Measurements from ENCODE around the gene PHETA1.
"Not testable (repeated sequence)": the region's sequence is repeated elsewhere in the genome, so short reads cannot be mapped to it uniquely, and the experiment has no call there.

PHETA1 gene

DNA sequence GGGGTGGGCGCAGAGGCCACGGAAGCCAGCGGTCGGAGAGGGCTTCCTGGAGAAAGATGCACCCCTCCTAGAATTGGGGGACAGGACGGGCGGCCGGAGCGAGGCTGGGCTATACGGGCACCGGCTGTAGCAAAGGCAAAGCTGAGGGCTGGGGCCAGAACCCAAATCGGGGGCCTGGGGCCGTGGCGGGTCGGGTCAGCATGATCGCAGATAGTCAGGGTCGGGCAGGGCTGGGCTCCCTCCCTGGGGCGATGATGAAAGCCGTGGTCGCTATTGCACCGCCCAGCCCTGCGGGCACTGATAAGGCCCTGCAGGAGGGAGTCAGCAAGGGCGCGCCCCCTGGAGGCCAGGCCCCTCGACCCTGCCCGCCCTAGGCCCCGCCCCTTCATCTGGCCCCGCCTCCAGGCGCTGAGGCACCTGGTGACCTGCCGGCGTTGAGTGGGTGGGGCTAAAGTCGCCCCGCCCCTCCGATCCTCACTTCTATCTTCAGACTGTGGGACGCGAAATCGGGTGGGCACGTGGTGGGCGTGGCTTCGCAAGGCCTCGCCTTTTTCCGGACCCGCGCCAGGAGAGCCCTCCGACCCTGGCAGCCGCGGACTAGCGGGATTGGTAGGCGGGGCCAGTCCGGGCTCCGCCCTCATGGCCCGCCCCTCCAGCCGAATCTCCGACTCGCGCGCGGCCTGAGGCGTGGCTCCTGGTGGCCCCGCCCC lies 36.4 kb upstream of the PHETA1 start:
- peak; percentile 100 for DNase-seq
- ATAC-seq = peak; percentile 76

DNA sequence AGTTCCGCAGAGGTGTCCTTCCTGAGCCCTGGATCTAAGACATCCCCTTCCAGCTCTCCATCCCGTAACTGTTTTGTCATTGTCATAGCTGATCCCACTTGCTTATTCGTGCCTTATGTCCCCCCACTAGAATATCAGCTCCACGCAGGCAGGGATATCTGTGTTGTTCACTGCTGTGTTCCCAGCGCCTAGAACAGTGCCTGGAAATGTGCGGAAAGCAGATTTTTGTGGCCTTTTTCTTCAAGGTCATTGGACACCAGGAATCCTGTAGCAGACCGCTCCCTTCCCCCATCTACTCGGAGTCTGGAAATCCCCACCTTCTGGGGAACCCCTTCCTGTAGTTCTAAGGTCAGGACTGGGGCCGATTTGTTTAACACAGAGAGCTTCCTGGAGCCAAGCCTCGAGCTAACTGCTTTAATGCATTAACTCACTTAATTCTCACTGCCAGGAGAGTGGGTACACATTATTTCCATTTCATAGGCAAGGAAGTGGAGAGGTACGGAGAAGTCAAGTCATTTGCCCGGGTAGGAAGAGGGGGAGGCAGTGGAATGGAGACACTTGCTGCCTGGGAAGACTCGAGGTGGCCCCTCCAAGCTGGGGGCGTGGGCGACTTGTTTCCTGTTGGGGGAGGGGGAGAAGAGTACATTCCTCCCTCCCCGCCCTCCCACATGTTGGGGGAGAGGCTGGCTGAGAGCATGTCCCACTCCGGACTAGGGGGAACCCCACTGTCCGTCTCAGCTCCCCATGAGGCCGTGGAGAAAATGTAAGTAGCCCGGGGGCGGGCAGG lies 35.7 kb upstream of the PHETA1 start:
- DNase-seq (peak; percentile 91), ATAC-seq (peak; percentile 36)

DNA sequence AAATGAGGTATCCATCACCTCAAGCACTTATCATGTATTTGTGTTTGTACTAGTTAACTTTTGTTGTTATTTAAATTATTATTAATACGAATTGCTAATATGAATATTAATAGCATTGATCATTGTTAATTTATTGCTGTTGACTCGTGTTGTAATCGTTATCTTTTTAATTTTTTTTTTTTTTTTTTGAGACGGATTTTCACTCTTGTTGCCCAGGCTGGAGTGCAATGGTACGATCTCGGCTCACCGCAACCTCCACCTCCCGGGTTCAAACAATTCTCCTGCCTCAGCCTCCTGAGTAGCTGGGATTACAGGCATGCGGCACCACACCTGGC lies 33.6 kb upstream of the PHETA1 start:
- ATAC-seq = not testable (repeated sequence)

DNA sequence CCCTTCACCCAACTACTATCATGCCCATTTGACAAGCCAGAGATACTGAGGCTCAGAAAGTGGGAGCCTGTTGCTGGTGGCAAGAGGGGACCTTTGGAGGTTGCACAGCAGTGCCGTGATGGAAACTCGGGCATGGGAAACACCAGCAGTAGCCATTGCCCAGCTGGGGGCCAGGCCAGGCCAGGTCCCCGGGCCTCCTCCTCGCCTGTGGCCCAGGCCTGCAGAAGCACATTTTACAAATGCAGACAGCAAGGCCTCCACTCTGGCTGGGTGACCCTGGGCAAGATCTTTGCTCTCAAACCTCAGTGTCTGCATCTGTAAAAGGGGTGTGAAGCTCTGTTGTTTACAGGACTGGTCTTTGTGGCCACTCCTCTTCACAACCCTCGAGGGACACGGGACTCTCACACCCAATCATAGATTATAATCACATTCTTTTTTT lies 32.3 kb upstream of the PHETA1 start:
- no peak for ATAC-seq
- no peak for DNase-seq

More for the DNA sequence above, 33.6 kb upstream of the PHETA1 start:
- DNase-seq = not testable (repeated sequence)

DNA sequence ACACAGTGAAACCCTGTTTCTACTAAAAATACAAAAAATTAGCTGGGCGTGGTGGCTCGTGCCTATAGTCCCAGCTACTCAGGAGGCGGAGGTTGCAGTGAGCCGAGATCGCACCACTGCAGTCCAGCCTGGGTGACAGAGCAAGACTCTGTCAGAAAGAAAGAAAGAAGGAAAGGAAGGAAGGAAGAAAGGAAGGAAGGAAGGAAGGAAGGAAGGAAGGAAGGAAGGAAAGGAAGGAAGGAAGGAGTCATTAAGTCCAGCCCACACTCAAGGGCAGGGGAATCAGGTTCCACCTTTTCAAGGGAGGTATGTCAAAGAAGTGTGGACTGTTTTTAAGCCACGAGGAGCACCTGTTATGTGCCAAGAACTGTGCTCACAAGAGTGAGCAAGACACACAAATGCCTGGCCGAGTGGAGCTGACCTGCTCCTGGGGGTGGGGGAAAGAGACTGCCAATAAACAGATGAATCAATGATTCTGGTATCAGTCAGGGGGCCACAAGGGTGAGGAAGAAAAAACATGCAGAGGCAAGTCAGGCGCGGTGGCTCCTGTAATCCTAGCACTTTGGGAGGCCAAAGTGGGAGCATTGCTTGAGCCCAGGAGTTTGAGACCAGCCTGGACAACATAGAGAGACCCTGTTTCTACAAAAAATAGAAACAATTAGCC lies 31.0 kb upstream of the PHETA1 start:
- not testable (repeated sequence) for DNase-seq, ATAC-seq

DNA sequence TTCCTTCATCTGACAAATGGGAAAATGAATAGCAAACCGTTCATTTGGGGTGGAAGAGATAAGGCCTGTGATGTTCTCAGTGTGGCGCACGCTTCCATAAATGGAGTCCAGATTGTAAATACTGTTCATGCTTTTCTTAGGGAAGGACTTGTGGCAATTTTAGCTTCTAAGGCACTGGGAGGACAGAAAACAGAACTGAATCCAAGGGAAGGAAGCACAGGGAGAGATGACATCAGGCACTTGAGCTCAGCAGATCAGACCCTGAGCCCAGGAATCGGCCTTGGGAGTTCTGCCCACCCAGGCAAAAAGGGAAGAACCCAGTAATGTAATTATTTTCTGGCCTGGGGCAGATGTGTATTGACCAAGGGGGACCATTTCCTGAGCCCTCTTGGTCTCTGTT lies 29.6 kb upstream of the PHETA1 start:
- ATAC-seq = no peak
- DNase-seq = no peak

DNA sequence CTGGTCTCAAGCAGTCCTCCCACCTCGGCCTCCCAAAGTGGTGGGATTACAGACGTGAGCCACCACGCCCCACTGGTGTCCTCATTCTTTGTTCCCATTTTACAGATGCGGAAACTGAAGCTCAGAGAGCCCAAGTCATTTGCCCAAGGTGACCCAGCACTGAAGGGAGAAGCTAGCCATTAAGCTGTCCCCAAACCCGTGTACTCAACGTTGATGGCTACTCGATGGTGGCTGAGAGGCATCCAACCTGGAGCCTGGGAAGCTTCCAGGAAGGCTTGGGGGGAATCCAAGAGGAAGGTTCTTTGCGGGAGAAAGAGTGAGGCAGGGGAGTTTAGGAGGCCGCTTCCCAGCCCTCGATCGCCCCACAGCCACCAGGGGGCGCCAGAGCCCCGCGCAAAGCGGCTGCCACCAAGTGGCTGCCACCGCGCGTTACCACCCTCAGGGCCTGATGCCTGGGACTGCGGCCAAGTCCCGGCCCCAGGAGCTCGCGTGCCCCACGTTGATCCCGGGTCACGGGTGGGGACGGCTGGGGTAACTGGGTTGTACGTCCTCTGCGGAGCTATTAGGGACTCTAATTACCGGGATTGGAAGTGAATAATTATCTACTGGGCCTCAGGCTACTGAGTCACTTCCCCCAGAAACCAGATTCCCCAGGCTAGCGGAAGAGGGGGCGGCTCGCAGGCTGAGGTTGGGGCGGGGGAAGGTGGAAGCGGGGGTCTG lies 28.0 kb upstream of the PHETA1 start:
- peak; percentile 84 for ATAC-seq
- peak; percentile 94 for DNase-seq

DNA sequence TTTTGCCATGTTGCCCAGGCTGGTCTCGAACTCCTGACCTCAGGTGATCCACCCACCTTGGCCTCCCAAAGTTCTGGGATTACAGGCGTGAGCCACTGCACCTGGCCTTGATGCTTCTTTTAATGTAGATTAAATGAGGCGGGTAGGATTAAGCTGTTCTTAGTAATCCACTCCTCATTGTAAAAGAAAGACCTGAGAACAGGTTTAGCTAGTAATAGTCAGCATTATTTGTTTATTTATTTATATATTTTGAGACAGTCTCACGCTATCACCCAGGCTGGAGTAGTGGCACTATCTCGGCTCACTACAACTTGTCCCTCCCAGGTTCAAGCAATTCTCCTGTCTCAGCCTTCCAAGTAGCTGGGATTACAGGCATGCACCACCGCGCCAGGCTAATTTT lies 27.4 kb upstream of the PHETA1 start:
- not testable (repeated sequence) for ATAC-seq, DNase-seq

DNA sequence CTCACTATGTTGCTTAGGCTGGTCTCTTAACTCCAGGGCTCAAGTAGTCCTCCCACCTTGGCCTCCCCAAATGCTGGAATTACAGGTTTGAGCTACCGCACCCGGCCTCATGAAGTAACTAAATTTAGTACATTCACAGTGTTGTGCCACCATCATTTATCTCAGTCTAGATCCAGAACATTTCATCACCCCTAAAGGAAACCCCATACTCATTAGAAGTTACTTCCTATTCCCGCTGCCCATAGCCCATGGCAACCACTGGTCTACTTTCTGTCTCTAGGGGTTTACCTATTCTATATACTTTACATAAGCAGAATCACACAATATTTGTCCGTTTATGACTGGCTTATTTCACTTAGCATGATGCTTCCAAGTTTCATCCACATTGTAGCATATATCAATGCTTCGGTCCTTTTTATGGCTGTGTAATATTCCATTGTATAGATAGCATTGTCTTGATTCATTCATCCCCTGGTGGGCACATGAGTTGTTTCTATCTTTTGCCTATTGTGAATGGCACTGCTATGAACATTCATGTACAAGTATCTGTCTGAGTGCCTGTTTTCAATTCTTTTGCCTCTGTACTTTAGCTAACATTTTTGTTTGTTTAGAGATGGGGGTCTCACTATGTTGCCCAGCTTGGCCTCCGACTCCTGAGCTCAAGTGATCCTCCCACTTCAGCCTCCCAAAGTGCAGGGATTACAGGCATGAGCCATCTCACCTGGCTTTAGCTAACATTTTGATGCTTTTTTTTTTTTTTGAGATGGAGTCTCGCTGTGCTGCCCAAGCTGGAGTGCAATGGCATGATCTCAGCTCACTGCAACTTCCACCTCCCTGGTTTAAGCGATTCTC lies 26.7 kb upstream of the PHETA1 start:
- DNase-seq (no peak), ATAC-seq (no peak)

DNA sequence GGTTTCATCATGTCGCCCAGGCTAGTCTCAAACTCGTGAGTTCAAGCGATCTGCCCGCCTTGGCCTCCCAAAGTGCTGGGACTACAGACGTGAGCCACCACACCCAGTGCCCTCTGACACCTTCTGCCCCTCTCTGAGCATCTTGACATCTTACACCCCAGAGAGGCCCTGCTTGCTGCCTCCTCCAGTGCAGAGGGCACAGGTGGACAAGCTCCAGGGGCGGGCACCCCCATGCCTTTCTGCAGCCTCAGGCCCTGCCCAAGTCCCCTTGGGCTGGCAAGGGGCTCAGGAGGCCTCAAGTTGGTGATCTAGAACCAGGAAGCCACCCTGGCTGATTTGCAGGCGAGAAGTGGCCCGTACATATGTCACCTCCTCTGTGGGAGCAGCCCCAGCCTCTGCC lies 25.6 kb upstream of the PHETA1 start:
- ATAC-seq (no peak), DNase-seq (no peak)

DNA sequence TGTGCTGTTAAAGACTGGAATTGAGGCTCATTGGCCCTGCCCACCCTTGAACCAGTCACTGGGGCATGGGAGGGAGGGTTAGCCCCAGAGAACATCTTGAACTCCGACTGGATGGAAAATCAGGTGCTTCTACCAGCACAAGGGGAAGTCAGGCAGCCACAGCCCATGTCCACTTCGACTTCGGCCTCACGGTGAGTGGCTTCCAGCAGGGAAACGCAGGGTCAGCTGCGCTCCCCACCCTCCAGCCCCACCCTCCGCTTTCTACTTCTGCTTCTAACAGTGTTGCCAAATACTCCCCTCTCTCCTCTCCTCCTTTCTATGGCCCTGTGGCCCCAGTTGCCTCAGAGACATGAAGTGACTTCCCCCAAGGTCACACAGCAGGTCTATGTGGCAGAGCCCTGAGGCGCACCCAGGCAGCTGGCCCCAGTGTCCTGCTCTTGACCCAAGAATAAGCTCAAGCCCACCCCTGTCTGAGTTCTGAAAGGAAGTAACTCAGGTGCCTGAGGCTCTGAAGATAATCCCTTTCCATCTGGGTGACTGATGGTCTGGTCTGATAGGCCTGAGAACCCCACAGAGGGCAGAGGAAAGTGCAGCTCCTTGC lies 24.9 kb upstream of the PHETA1 start:
- DNase-seq = no peak
- no peak for ATAC-seq

DNA sequence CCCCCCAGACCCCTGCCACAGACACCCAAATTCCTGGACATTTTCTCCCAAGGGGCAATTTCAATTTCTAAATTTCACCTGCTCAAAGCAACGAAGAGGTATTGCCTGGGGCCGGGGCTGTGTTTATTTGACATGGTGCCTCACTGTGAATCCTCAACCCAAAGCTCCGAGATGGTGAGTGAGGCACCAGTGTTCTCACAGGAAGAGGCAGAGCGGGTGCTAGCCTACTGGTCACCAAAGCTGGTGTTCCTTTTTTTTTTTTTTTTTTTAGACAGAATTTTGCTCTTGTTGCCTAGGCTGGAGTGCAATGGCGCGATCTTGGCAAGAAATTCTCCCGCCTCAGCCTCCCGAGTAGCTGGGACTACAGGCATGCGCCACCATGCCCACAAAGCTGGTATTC lies 22.0 kb upstream of the PHETA1 start:
- DNase-seq (no peak), ATAC-seq (no peak)

DNA sequence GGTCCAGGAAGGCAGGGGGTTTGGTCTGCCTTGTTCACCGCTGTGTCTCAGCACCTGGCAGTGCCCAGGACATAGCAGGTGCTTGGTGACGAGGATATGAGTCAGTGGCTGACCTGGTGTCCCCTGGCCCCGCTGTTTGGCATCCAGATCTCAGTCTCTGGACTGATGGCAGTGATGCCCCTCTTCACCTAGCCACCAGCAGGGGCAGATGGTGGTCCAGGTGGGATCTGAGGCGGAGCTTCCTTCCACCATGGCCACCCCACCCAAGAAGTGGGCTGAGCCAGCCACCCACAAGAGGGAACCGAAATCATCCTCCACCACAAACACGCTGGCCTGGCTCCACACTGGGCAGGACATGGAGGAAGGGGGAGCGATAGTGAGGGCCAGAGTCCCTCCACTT lies 20.7 kb upstream of the PHETA1 start:
- no peak for ATAC-seq
- DNase-seq = no peak

DNA sequence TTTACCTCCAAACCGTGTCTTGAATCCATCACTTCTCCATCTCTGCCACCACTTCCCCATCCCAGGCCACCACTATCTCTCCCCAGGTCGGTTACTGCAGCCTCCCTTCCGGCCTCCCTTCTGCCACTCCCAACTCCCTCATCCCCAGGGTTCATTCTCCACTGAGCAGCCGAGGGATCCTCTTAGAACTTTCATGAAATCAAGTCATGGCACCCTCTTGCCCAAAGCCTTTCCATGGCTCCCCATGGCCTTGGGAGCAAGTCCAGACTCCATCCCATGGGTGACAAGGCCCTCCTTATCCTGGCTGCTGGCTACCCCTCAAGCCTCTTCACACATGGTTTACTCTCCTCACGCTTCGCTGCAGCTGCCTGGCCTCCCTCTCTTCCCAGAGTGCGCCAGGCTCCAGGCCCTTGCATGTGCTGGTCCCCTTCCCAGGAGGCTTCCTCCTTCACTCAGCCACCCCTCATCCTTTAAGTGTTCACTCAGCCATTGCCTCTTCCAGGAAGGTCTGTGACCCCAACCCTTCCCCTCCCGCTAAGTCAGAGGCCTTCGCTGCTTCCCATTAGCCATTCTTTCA lies 18.9 kb upstream of the PHETA1 start:
- ATAC-seq (no peak), DNase-seq (no peak)

DNA sequence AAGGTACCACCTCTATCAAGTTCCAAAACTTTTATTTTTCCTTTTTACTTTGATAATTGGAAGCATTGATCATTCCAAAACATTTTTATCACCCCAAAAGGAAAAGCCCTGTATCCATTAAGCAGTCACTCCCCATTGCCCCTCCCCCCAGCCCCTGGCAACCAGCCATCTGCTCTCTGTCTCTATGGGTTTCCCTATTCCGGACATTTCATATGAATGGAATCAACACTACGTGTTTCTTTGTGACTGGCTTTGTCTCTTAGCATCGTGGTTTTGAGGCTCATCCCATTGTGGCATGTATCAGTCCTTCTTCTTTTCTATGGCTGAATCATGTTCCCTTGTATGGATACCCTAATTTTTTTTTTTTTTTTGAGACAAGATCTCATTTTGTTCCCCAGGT lies 18.0 kb upstream of the PHETA1 start:
- DNase-seq = no peak

DNA sequence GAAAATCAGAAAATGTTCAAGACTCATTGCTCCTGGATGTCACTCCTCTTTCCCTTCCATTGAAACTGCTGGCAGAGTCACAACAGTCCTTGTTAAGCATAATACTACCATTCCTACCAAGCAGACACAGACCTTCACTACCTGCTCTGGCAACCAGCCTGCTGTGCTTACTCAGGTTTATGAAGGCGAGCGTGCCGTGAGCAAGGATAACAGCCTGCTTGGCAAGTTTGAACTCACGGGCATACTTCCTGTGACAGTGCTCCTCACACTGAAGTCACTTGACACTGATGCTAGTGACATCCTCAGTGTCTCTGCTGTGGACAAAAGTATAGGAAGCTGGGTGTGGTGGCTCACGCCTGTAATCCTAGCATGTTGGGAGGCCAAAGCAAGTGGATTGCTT lies 15.7 kb upstream of the PHETA1 start:
- ATAC-seq (no peak), DNase-seq (no peak)

More for the DNA sequence above, 18.0 kb upstream of the PHETA1 start:
- ATAC-seq = no peak

DNA sequence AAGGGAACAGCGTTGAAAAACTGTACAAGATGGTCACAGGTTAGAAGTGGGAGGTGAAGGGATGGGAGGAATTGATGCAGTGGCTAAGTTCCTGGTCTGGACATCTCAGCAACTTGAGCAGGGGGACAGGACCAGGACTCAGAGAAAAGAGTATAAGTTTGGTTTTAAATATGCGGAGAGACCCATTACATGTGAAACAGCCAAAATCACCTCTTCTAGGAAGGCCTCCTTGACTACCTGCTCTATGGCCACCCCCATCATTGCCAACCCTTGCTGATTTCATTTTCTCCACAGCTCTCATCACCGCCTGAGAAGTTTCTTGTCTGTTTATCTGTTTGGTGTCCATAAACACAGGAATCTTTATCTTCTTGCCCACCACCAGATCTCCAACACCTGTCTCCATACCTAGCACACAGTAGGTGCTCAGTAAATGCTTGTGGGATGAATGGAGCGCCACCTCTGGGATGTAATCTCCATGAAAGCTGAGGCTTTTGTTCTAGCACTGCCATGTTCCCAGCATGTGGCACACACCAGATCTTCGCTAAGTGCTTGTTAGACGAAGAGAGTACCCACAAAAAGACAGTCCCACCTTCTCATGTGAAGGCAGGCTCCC lies 11.2 kb upstream of the PHETA1 start:
- ATAC-seq = no peak
- DNase-seq = no peak

DNA sequence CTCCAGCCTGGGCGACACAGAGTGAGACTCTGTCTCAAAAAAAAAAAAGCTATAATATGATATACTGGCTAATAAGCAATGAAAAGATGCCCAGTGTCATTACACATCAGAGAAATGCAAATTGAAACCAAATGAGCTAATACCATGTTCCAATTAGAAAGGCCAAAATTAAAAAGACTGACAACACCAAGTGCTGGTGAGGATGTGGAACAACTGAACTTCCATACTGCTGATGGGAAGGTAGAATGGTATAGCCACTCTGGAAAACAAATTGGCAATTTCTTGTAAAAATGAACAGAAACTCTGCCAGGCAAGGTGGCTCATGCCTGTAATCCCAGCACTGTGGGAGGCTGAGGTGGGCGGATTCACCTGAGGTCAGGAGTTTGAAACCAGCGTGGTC lies 8.5 kb upstream of the PHETA1 start:
- DNase-seq (no peak), ATAC-seq (no peak)

DNA sequence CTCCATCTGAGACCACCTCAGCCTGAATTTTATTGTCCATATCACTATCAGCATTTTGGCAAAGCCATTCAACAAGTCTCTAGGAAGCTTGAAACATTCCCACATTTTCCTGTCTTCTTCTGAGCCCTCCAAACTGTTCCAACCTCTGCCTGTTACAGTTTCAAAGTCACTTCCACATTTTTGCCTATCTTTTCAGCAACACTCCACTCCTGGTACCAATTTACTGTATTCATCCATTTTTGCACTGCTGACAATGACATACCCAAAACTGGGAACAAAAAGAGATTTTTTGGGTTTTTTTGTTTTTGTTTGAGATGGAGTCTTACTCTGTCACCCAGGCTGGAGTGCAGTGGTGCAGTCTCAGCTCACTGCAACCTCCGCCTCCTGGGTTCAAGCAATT lies 4.3 kb upstream of the PHETA1 start:
- DNase-seq, ATAC-seq: not testable (repeated sequence)

DNA sequence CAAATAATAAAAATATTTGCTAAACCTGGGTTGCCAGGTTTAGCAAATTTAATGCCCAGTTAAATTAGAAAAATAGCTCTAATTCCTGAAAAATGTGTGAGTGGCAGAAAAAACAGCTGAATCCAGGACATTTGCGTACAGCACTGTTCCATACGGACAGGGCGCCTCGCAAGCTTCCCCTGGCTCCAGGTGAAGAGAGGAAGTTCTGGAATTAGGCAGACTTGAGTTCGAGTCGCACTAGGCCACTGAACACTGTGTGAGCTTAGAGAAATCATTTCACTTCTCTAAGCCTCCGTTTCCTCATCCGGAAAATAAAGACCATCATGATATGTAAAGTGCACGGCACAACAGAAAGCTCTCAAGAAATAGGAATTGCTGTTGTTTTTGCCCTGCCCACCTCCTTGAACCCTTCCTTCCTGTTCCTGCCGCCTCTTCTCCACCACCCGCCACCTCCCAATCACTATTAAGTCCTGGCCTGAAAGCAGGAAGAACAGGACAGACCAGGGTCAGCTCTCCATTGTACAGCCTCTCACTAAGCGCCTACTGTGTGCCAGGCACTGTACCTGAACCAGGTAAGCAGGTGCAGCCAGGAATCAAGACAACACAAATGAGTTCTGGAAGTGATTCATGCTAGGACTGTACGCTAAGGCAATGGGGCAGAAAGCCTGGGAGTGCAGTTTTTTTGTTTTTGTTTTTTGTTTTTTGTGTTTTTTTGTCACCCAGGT lies 763 bp upstream of the PHETA1 start:
- ATAC-seq (no peak), DNase-seq (no peak)
